K562 (cell line): ENCODE data around the gene IL17RC.
"Not testable (repeated sequence)": the region's sequence is repeated elsewhere in the genome, so short reads cannot be mapped to it uniquely, and the experiment has no call there.

Source experiments
- CBFB ChIP-seq: sonication (generic); formaldehyde crosslinking; IDR thresholded peaks from 2 replicates; pipeline ENCODE4 v1.4.0; 2020; ENCODE audit warnings: mild to moderate bottlenecking, missing genetic modification reagents
- CBX3 ChIP-seq, 2 experiments: IDR thresholded peaks; 1 replicate in 1 of 2; 2 replicates in 1 of 2; pipeline ENCODE4 v1.6.1; 2012; ENCODE audit warnings: inconsistent platforms in 2 of 2, low read length in 2 of 2, borderline replicate concordance in 1 of 2, control low read depth in 1 of 2
- EGR1 ChIP-seq: fragments of 450-650 bp; conservative IDR thresholded peaks from 2 replicates; pipeline ENCODE4 v1.6.1; 2017; ENCODE audit warnings: mild to moderate bottlenecking
- EP300 ChIP-seq: IDR thresholded peaks from 2 replicates; pipeline ENCODE4 v1.6.1; 2012; ENCODE audit warnings: low read length, improper control_type of control experiment
- HDGF ChIP-seq: fragments of 450-650 bp; IDR thresholded peaks from 2 replicates; pipeline ENCODE4 v1.6.1; 2016
- MTA3 ChIP-seq: fragments of 450-650 bp; formaldehyde crosslinking; IDR thresholded peaks from 2 replicates; pipeline ENCODE4 v1.6.1; 2017; ENCODE audit warnings: mild to moderate bottlenecking, borderline replicate concordance
- NR2C2 ChIP-seq, 2 experiments: fragments of 200-800 bp in 1 of 2; sonication (Bioruptor generic) in 1 of 2; sonication (generic) in 1 of 2; formaldehyde crosslinking in 1 of 2; IDR thresholded peaks; 2 replicates each; pipeline versions ENCODE4 v1.6.1 to v1.8.0; 2016 to 2022; ENCODE audit warnings: mild to moderate bottlenecking in 1 of 2, missing compliant biosample characterization in 1 of 2, missing genetic modification characterization in 1 of 2, missing genetic modification reagents in 1 of 2
- NR3C1 ChIP-seq: sonication (generic); formaldehyde crosslinking; IDR thresholded peaks from 2 replicates; pipeline ENCODE4 v1.8.1; 2022; ENCODE audit warnings: missing genetic modification reagents
- SP2 ChIP-seq: IDR thresholded peaks from 2 replicates; pipeline ENCODE4 v1.6.1; 2011; ENCODE audit warnings: mild to moderate bottlenecking, low read depth, low read length, moderate library complexity; ENCODE audit not compliant: poor library complexity, severe bottlenecking; ENCODE audit errors: extremely low read depth
- SREBF2 ChIP-seq: sonication (generic); formaldehyde crosslinking; IDR thresholded peaks from 2 replicates; pipeline ENCODE4 v1.4.0; 2020; ENCODE audit warnings: mild to moderate bottlenecking, missing genetic modification reagents
- XRCC5 ChIP-seq: fragments of 200-400 bp; formaldehyde crosslinking; IDR thresholded peaks from 2 replicates; pipeline ENCODE4 v1.6.1; 2017; ENCODE audit warnings: low read depth, mild to moderate bottlenecking, low read length
- TF ChIP-seq, protein P1 (sequence below): sonication (generic); formaldehyde crosslinking; IDR thresholded peaks from 2 replicates; pipeline ENCODE4 v1.8.1; 2022; ENCODE audit warnings: missing genetic modification reagents
- TF ChIP-seq, protein P2 (sequence below): fragments of 200-800 bp; sonication (Bioruptor generic); IDR thresholded peaks from 2 replicates; pipeline ENCODE4 v1.6.1; 2017; ENCODE audit warnings: missing genetic modification characterization, missing compliant biosample characterization
- TF ChIP-seq, protein P3 (sequence below), 3 experiments: IDR thresholded peaks in 2 of 3; conservative IDR thresholded peaks in 1 of 3; 2 replicates each; pipeline ENCODE4 v1.5.1; 2011 to 2012; ENCODE audit warnings: low read length in 3 of 3, mild to moderate bottlenecking in 3 of 3, control low read depth in 2 of 3, improper control_type of control experiment in 1 of 3, inconsistent platforms in 1 of 3, low read depth in 1 of 3, mixed read lengths in 1 of 3, moderate library complexity in 1 of 3; ENCODE audit not compliant: insufficient read depth in 2 of 3

DNA sequence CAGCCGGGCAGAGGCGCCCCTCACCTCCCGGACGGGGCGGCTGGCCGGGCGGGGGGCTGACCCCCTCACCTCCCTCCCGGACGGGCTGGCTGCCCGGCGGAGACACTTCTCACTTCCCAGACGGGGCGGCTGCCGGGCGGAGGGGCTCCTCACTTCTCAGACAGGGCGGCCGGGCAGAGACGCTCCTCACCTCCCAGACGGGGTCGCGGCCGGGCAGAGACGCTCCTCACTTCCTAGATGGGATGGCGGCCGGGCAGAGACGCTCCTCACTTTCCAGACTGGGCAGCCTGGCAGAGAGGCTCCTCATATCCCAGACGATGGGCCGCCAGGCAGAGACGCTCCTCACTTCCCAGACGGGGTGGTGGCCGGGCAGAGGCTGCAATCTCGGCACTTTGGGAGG, 23.0 kb downstream of the IL17RC start:
- not testable (repeated sequence) for TF ChIP-seq HDGF; CBX3 (IDR thresholded peaks at IDR 0.05; ENCODE audit: borderline replicate concordance in 1 of 2, low read length in 2 of 2); NR3C1 (CRISPR knock-in tag); SP2; EGR1; SREBF2 (CRISPR knock-in tag); XRCC5; MTA3; CBFB (CRISPR knock-in tag); NR2C2 (CRISPR knock-in tag; IDR thresholded peaks at IDR 0.05); NR2C2 (tag; IDR thresholded peaks at IDR 0.05); EP300
- TF ChIP-seq, protein P1, sequence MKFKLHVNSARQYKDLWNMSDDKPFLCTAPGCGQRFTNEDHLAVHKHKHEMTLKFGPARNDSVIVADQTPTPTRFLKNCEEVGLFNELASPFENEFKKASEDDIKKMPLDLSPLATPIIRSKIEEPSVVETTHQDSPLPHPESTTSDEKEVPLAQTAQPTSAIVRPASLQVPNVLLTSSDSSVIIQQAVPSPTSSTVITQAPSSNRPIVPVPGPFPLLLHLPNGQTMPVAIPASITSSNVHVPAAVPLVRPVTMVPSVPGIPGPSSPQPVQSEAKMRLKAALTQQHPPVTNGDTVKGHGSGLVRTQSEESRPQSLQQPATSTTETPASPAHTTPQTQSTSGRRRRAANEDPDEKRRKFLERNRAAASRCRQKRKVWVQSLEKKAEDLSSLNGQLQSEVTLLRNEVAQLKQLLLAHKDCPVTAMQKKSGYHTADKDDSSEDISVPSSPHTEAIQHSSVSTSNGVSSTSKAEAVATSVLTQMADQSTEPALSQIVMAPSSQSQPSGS (CRISPR knock-in tag): not testable (repeated sequence)
- TF ChIP-seq, protein P2, sequence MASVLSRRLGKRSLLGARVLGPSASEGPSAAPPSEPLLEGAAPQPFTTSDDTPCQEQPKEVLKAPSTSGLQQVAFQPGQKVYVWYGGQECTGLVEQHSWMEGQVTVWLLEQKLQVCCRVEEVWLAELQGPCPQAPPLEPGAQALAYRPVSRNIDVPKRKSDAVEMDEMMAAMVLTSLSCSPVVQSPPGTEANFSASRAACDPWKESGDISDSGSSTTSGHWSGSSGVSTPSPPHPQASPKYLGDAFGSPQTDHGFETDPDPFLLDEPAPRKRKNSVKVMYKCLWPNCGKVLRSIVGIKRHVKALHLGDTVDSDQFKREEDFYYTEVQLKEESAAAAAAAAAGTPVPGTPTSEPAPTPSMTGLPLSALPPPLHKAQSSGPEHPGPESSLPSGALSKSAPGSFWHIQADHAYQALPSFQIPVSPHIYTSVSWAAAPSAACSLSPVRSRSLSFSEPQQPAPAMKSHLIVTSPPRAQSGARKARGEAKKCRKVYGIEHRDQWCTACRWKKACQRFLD (CRISPR knock-in tag): not testable (repeated sequence)
- TF ChIP-seq, protein P3, sequence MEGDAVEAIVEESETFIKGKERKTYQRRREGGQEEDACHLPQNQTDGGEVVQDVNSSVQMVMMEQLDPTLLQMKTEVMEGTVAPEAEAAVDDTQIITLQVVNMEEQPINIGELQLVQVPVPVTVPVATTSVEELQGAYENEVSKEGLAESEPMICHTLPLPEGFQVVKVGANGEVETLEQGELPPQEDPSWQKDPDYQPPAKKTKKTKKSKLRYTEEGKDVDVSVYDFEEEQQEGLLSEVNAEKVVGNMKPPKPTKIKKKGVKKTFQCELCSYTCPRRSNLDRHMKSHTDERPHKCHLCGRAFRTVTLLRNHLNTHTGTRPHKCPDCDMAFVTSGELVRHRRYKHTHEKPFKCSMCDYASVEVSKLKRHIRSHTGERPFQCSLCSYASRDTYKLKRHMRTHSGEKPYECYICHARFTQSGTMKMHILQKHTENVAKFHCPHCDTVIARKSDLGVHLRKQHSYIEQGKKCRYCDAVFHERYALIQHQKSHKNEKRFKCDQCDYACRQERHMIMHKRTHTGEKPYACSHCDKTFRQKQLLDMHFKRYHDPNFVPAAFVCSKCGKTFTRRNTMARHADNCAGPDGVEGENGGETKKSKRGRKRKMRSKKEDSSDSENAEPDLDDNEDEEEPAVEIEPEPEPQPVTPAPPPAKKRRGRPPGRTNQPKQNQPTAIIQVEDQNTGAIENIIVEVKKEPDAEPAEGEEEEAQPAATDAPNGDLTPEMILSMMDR (IDR thresholded peaks at IDR 0.05 in 2 of 3, conservative IDR thresholded peaks at IDR 0.05 in 1 of 3; ENCODE audit: insufficient read depth in 2 of 3, low read depth in 1 of 3, low read length in 3 of 3): not testable (repeated sequence)
